LNCAP (cell line): ENCODE results near the gene NME2.

Source experiments
- CTCF ChIP-seq: fragments of 450-650 bp; IDR thresholded peaks from 2 replicates; pipeline ENCODE4 v1.5.1; 2017; ENCODE audit warnings: mild to moderate bottlenecking

Gene NME2

GRCh38 chr17:51147650-51148049 lies 18.6 kb upstream of the NME2 start:
- no peak for TF ChIP-seq CTCF

GRCh38 chr17:51149163-51149562 lies 17.0 kb upstream of the NME2 start:
- TF ChIP-seq CTCF: no peak

DNA sequence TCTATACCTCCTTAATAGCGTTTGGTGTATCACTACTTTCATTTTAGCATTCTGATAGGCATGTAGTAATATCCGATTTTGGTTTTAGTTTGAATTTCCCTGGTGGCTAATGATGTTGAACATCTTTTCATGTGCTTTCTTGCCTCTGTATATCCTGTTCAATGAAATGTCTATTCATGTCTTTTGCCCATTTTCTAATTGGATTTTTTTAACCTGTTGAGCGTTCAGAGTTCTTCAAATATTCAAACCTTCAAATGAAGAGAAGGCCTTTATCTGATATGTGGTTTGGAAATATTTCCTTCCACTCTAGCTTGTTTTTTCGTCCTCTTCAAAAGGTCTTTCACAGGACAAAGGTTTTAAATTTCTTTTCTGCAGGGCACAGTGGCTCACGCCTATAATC lies 15.3 kb upstream of the NME2 start:
- no peak for TF ChIP-seq CTCF

- no peak for TF ChIP-seq CTCF
Observed at GRCh38 chr17:51152766-51153209, 13.4 kb upstream of the NME2 start.

GRCh38 chr17:51153210-51154072 lies 12.8 kb upstream of the NME2 start, which contains the start of gene NME1:
TSS of gene NME1 (plus strand) at chr17:51153559. CDS start at chr17:51155655, 2,096 bp downstream.
- TF ChIP-seq CTCF: peak; percentile 90; the same call in 1 of the 2 replicates

DNA sequence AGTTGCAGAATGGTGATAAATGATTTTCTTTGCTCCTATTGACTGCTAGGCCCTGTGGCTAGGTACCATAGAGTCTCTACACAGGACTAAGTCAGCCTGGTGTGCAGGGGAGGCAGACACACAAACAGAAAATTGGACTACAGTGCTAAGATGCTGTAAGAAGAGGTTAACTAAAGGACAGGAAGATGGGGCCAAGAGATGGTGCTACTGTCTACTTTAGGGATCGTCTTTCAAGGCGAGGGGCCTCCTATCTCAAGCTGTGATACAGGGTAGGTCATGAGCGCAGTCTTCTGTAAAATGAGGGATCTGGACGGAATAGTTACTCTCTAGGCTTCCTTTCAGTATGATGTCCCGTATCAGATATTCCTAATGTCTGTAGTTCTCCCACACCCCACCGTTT lies 12.0 kb upstream of the NME2 start:
- TF ChIP-seq CTCF: no peak

- TF ChIP-seq CTCF: no peak
Observed at GRCh38 chr17:51155416-51155815, 10.8 kb upstream of the NME2 start.
